Ishikawa (cell line): ENCODE data around the gene MNS1.

ENCODE experiments used
- CEBPB ChIP-seq: IDR thresholded peaks from 2 replicates; pipeline ENCODE4 v1.6.1; 2012
- CREB1 ChIP-seq: IDR thresholded peaks from 2 replicates; pipeline ENCODE4 v1.6.1; 2012; ENCODE audit warnings: low read depth
- EGR1 ChIP-seq: IDR thresholded peaks from 2 replicates; pipeline ENCODE4 v1.6.1; 2012
- EP300 ChIP-seq: IDR thresholded peaks from 2 replicates; pipeline ENCODE4 v1.6.1; 2012; ENCODE audit warnings: borderline replicate concordance
- FOXM1 ChIP-seq: IDR thresholded peaks from 2 replicates; pipeline ENCODE4 v1.6.1; 2012; ENCODE audit warnings: low read depth, borderline replicate concordance
- MAX ChIP-seq: IDR thresholded peaks from 2 replicates; pipeline ENCODE4 v1.6.1; 2012
- NFIC ChIP-seq: IDR thresholded peaks from 2 replicates; pipeline ENCODE4 v1.6.1; 2012
- RAD21 ChIP-seq: IDR thresholded peaks from 2 replicates; pipeline ENCODE4 v1.6.1; 2012; ENCODE audit warnings: low read depth
- REST ChIP-seq: IDR thresholded peaks from 2 replicates; pipeline ENCODE4 v1.6.1; 2012; ENCODE audit warnings: low read depth, mild to moderate bottlenecking
- TAF1 ChIP-seq: IDR thresholded peaks from 2 replicates; pipeline ENCODE4 v1.6.1; 2012; ENCODE audit warnings: low read depth, mild to moderate bottlenecking
- TCF12 ChIP-seq: IDR thresholded peaks from 2 replicates; pipeline ENCODE4 v1.6.1; 2012; ENCODE audit warnings: low read depth
- TEAD4 ChIP-seq: IDR thresholded peaks from 2 replicates; pipeline ENCODE4 v1.6.1; 2012
- USF1 ChIP-seq: IDR thresholded peaks from 2 replicates; pipeline ENCODE4 v1.6.1; 2012
- YY1 ChIP-seq: IDR thresholded peaks from 2 replicates; pipeline ENCODE4 v1.6.1; 2012; ENCODE audit warnings: low read depth
- ZBTB7A ChIP-seq: IDR thresholded peaks from 2 replicates; pipeline ENCODE4 v1.6.1; 2012; ENCODE audit warnings: low read depth

The MNS1 gene

GRCh38 chr15:56445746-56446145, 19.2 kb downstream of the MNS1 start:
- TF ChIP-seq REST (no peak), RAD21 (no peak), CEBPB (no peak), ZBTB7A (no peak), NFIC (no peak), CREB1 (no peak), EGR1 (no peak), TEAD4 (no peak), USF1 (no peak), TCF12 (no peak), YY1 (no peak), EP300 (no peak)

- TF ChIP-seq TCF12 (no peak), RAD21 (no peak), FOXM1 (no peak), CEBPB (no peak), REST (no peak), USF1 (no peak), EGR1 (no peak)
Observed at GRCh38 chr15:56442354-56442753, 22.6 kb downstream of the MNS1 start.

GRCh38 chr15:56440214-56440770, 24.6 kb downstream of the MNS1 start:
- no peak for TF ChIP-seq TEAD4
- no peak for TF ChIP-seq TCF12
- no peak for TF ChIP-seq EGR1
- no peak for TF ChIP-seq CEBPB
- no peak for TF ChIP-seq TAF1
- TF ChIP-seq NFIC, result no peak
- TF ChIP-seq USF1, result no peak
- TF ChIP-seq FOXM1, result no peak
- no peak for TF ChIP-seq EP300
- no peak for TF ChIP-seq CREB1
- TF ChIP-seq REST, result no peak

GRCh38 chr15:56432304-56432703, 32.6 kb downstream of the MNS1 start:
- no peak for TF ChIP-seq TCF12
- no peak for TF ChIP-seq EP300
- TF ChIP-seq CEBPB, result no peak
- no peak for TF ChIP-seq TEAD4
- TF ChIP-seq EGR1, result no peak
- TF ChIP-seq YY1, result no peak
- TF ChIP-seq CREB1, result no peak
- TF ChIP-seq NFIC, result no peak
- TF ChIP-seq ZBTB7A, result no peak
- no peak for TF ChIP-seq MAX
- TF ChIP-seq TAF1, result no peak
- TF ChIP-seq FOXM1, result no peak
